LHCN-M2 (cell line): ENCODE data around the gene EXOC6B. TPM values are rescaled to one million over a fixed set of nuclear protein-coding genes. Genes with fewer than 3 reads are reported as not detected.

Source experiments
- DNase-seq: peaks from one replicate; pipeline ENCODE4 v3.0.0-alpha.2; 2012; ENCODE audit warnings: low read depth
- total RNA-seq: library from RNA; depleted of rRNA; stranded (reverse); fragments of >200 nt; gene quantifications from 2 replicates; pipeline ENCODE4 v1.2.3, GENCODE V29; 2014

The EXOC6B gene
- total RNA-seq, 1 experiment from 2014 or later: 16.7 TPM

DNA sequence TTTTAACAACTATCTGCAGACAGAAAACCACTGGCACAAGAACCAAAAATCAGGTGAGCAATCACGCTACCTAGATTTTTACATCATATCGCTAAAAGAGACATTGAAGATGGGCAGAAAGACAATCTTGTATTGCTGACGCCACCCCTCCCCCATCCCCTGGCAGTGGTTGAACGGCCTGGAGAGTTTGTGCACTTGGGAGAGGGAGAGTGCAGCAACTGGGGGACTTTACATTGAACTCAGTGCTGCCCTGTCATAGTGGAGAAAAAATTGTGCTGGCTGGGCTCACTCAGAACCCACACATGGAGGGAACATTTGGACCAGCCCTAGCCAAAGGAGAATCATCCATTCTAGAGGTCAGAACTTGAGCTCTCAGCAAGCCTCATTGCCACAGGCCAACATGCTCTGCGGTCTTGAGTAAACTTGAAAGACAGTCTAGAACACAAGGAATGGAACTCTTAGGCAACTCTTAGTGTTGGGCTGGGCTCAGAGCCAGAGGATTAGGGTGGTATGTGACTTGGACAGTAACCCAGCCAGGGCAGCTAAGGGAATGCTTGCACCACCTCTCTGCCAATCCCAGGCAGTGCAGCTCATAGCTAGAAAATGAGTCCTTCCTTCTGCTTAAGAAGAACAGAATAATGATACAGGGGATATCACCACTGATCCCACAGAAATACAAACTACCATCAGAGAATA lies 458.2 kb downstream of the EXOC6B start:
- DNase-seq: peak; percentile 99

DNA sequence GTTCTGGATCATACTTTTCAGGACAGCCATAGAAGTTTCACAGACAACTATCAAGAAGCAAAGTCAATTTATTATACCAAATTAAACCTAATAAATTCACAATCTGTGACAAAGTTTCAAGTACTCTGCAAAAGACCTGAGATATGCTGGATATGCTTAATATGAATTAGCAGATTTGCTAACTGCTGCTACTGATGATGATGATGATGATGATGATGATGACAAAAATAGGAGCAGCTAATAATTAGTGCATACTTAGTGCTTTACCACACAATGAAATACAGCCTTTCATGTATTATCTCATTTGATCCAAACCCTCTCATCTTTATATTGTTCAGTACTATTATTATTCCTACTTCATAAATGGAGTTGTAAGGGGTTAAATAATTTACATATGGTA lies 462.4 kb downstream of the EXOC6B start:
- no peak for DNase-seq

- no peak for DNase-seq
Observed at GRCh38 chr2:72362733-72363132, 463.1 kb downstream of the EXOC6B start.

DNA sequence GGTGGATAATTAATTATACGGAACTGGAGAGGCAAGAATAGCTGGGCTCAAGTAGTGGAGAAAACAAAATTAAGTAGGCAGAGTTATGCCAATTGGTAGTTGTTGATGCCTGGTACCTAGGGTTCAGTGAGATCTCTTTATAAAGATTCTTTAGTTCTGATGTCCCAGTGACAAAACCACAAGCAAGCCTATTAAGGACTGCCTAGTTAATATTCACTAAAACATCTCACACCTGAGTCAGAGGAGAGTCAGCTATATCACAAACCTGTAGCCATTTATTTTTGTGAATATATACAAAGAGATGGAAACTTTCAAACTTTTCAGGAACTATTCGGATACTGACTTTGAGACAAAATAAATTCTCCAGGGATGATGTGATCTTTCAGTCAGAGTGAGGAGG lies 464.3 kb downstream of the EXOC6B start:
- no peak for DNase-seq

DNA sequence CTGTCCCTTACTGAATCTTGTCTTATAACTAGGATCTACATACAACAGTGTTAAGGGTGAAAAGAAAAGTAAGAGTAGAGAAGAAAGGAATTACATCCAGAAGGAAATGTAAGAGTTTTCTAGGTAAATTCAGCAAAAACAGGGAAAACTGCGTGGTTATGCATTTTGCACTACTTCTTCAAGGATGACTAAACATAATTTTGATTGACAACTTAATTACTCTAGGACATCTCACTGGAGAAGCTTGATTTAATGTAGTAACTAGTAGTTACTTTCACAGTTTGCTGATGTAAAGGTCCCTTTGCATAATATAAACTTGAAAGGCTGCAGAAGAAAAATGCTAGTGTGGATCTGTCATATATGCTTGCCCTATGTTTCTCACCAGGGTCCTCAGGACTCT lies 464.8 kb downstream of the EXOC6B start:
- no peak for DNase-seq

- peak; percentile 9 for DNase-seq
Observed at GRCh38 chr2:72350852-72351251, 475.0 kb downstream of the EXOC6B start.

GRCh38 chr2:72349016-72349415 lies 476.8 kb downstream of the EXOC6B start:
- no peak for DNase-seq

GRCh38 chr2:72347081-72347480 lies 478.8 kb downstream of the EXOC6B start:
- DNase-seq: no peak

DNA sequence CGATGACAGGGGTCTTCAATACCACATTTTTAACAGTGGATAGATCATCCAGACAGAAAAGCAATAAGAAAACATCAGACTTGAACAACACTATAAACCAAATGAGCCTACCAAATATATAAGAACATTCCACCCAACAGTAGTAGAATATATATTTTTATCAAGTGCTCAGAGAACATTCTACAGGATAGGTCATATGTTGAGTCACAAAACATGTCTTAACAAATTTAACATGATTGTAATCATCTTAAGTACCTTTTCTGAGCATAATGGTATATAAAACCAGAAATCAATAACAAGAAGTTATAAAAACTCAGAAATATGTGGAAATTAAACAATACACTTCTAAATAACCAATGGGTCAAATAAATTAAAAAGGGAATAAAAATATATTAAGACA lies 484.2 kb downstream of the EXOC6B start:
- no peak for DNase-seq

- no peak for DNase-seq
Observed at GRCh38 chr2:72340665-72341064, 485.2 kb downstream of the EXOC6B start.

- DNase-seq: no peak
Observed at GRCh38 chr2:72338076-72338475, 487.8 kb downstream of the EXOC6B start.

DNA sequence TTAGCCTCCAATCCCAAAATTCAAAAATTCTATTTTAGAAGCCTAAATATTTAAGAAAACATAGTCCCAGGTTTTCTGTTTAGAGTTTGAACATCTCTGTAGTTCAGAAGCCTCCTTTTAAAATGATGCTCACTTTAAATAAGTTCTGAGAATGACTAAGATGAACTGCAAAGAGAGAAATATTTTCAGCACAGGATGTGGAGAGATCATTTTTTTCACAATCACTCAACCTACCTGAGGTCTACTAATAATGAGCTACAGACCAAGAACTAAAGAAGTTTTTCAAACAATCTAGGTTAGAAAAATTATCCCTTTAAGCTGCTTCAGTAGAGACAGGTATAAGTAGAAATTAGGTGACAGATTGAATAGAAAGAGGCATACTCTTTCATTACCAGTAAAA lies 493.1 kb downstream of the EXOC6B start:
- DNase-seq: no peak

DNA sequence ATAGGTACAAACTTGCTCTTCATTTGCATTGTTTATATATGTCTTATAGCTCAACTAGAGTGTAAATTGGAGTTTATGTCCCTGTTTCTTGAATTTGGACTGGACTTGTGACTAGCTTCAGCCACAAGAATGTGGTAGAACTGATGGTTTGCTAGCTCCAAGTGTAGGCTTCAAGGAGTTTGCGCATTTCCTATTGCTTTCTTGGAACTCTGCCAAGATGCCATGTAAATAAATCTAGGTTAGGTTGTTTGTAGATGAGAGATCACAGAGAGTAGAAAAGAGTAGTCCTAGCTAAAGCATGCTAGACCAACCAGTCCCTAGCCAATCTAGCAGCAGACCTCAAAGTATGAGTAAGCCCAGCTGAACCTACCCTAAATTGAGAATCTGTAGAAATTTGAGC lies 495.2 kb downstream of the EXOC6B start:
- DNase-seq: peak; percentile 14

- peak; percentile 6 for DNase-seq
Observed at GRCh38 chr2:72326759-72327158, 499.1 kb downstream of the EXOC6B start.

DNA sequence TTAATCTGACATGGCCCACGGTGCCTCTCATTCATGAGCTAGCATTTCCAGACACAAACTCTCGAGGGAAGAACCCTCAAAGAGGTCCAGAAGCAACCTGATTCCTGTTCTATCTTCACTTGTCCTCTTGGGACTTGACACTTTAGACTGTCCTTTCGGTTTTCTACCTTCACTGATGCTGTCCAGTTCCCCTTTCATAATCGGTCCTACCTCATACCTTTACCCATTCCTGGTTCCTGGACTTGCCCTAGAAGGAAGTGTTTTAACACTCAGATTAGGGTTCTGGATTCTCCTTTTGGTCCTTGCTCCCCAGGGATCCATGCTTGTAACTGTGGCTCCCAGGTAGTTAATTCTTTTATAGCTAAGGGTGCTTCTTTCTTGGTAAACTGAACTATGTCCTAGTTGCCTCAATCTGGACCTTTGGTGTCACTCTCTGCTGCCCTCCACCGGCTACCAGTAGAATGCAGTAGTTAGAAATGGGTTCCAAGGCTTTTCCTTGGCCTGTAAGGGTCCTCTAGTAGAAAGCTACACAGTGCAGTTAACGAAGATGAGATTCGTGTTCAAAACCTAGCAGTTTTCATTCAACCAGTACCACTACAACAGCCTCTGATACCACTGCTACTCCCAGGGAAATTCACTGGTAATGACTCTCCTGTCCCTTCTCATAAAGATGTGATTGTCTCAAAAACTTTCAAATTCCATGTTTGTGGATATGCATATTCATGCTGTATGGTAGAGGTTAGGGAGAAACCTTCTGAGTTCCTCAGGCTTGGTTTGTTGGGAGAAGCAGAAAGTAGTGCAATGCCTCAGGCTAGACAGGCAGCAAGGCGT lies 500.0 kb downstream of the EXOC6B start:
- DNase-seq: peak; percentile 33

GRCh38 chr2:72316774-72317173 lies 509.1 kb downstream of the EXOC6B start:
- no peak for DNase-seq

DNA sequence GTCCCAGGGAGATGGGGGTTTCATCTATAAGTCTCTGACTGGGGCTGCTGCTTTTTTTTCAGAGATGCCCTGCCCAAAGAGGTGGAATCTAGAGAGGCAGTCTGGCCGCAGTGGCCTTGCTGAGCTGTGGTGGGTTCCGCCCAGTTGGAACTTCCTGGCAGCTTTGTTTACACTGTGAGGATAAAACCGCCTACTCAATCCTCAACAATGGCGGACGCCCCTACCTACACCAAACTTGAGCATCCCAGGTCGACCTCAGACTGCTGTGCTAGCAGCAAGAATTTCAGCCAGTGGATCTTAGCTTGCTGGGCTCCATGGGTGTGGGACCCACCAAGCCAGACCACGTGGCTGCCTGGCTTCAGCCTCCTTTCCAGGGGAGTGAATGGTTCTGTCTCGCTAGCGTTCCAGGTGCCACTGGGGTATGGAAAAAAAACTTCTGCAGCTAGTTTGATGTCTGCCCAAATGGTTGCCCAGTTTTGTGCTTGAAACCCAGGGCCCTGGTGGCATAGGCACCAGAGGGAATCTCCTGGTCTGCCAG lies 525.6 kb downstream of the EXOC6B start:
- no peak for DNase-seq

GRCh38 chr2:72293620-72294019 lies 532.2 kb downstream of the EXOC6B start:
- DNase-seq: peak; percentile 43

GRCh38 chr2:72292433-72292832 lies 533.4 kb downstream of the EXOC6B start:
- no peak for DNase-seq

- peak; percentile 39 for DNase-seq
Observed at GRCh38 chr2:72291059-72291458, 534.8 kb downstream of the EXOC6B start.

- no peak for DNase-seq
Observed at GRCh38 chr2:72289736-72290135, 536.1 kb downstream of the EXOC6B start.

DNA sequence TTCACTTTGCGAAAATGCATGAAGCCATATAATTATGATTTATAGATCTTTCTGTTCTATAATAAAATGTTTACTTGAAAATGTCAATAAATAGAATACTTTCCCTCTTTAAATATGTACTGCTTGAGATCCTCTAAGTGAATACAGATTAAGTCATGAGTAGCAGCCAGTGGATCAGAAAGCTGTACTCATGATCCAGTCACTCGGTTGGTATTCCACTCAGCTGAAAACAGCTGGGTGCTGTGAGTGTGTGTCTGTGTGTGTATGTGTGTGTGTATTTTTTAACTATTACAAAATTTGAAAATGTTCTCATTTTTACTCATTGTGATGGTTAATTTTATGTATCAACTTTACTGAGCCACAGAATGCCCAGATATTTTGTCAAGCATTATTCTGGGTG lies 536.5 kb downstream of the EXOC6B start:
- peak; percentile 72 for DNase-seq

GRCh38 chr2:72278046-72278445 lies 547.8 kb downstream of the EXOC6B start:
- DNase-seq: peak; percentile 80
